GM12801 (cell line): ENCODE measurements around the gene BANF1.
A peak's percentile ranks its signal among the peaks of the same experiment; 100 is the strongest.

Source experiments
- TF ChIP-seq, protein P1 (sequence below): IDR thresholded peaks from one replicate; pipeline ENCODE4 v1.5.1; 2011; ENCODE audit warnings: control low read depth; ENCODE audit not compliant: insufficient read length; ENCODE audit errors: extremely low read depth

BANF1 gene

DNA sequence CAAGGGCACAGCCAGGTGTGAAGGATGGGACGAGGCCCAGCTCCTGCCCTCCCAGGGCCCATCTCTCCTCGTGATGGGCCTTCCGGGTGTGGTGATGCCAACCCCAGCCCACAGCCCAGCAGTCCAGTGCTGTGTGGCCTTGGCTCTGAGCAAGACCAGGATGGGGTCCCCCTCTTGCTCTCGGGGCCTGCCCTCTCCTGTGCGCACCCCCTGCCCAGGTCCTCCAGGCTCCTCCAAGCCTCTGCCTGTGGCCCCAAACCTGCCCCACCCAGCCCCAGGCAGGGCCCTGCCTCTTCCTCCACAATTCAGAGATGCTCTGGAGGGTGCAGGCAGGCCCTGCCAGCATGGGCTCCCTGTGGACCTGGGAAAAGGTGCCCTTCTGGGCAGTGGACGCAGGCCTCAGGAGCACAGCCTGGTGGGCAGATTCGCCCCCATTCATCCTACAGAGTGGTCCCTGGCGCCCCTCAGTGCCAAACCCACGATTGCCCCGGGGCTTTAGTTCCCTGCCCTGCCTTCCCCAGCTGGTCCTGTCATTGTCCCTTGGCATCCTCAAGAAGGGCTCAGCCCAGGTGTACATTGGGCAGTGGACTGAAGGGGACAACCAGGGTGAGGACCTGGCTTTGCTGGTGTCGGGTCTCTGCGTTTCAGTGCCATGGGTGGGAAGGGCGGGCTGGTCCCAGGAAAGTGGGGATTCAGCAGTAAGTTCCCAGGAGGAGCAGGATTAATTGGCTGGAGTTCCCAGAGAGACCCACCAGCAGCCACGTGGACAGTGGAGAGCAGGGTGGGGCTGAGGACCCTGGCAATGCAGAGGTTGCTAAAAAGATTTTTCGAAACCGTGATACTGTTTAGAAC is 20.1 kb upstream of the BANF1 start:
- TF ChIP-seq, protein P1, sequence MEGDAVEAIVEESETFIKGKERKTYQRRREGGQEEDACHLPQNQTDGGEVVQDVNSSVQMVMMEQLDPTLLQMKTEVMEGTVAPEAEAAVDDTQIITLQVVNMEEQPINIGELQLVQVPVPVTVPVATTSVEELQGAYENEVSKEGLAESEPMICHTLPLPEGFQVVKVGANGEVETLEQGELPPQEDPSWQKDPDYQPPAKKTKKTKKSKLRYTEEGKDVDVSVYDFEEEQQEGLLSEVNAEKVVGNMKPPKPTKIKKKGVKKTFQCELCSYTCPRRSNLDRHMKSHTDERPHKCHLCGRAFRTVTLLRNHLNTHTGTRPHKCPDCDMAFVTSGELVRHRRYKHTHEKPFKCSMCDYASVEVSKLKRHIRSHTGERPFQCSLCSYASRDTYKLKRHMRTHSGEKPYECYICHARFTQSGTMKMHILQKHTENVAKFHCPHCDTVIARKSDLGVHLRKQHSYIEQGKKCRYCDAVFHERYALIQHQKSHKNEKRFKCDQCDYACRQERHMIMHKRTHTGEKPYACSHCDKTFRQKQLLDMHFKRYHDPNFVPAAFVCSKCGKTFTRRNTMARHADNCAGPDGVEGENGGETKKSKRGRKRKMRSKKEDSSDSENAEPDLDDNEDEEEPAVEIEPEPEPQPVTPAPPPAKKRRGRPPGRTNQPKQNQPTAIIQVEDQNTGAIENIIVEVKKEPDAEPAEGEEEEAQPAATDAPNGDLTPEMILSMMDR: no peak

DNA sequence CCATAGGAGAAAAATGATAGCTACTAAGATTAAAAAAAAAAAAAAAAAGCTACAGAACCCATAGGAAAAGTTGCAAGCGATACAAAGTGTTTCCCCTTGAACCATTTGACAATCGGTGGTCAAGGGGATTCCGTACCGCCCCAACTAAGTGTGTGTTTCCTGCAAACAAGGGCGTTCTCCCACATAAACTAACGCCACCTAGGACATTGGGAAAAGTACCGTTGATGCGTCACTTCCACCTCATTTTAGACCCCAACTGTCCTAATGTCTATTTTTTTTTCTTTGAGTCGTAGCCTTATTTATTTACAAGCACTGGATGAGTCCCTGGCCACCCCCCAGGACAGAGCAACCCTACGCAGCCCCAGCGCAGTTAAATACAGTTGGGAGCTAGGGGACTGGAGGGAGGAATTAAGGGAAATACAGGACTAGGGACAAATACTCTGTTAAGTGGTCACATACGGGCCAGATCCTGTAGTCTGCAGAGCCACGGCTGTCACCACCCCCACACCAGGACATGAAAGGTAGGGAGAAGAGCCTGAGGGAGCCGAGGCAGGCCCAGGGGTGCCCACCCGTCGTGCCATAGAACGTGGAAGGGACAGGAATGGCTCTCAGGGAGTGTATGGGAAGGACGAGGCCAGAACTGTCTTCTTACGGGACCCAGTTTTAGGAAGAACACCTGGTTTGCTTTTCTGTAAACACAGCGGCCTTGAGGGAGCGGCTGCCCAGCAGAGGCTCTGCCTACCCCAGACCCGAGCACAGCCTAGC is 19.3 kb upstream of the BANF1 start:
- TF ChIP-seq, protein P1: no peak

DNA sequence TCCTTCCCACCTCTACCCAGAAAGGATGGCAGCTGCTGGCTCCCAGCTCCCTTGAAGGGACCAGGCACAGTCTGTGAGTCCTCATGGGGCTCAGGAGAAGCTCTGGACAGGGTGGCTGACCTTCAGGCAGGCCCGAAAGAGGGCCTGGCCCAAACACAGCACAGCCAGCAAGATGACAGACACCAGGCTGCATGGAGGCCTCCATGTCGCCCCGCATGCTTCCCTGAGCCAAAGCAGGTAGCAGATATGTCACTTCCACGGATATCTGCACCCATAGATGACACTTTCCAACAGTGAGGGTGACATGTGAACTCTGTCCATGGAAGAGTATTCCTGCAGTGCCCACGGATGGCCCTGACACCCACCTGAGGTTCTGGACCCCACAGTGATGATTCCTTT is 18.7 kb upstream of the BANF1 start:
- TF ChIP-seq, protein P1: no peak

DNA sequence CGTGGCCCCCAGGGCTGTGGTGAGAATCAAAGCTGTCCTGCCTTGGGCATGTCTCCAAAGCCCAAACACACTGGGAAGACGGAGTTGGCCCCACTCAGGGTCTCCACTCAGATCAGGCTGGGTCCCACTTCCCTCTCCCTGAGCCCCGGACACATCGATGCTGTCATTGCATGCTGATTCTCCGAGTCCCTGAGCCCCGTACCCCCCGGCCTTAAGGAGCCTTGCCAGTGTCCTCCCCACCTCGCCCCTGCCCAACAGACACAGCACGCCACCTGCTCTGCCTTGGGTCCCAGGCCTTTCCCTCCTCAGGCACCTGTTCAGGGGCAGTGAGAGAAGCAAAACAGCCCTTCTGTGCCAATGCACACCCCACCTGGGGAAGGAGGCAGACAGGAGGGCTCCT is 15.0 kb upstream of the BANF1 start:
- TF ChIP-seq, protein P1: no peak

DNA sequence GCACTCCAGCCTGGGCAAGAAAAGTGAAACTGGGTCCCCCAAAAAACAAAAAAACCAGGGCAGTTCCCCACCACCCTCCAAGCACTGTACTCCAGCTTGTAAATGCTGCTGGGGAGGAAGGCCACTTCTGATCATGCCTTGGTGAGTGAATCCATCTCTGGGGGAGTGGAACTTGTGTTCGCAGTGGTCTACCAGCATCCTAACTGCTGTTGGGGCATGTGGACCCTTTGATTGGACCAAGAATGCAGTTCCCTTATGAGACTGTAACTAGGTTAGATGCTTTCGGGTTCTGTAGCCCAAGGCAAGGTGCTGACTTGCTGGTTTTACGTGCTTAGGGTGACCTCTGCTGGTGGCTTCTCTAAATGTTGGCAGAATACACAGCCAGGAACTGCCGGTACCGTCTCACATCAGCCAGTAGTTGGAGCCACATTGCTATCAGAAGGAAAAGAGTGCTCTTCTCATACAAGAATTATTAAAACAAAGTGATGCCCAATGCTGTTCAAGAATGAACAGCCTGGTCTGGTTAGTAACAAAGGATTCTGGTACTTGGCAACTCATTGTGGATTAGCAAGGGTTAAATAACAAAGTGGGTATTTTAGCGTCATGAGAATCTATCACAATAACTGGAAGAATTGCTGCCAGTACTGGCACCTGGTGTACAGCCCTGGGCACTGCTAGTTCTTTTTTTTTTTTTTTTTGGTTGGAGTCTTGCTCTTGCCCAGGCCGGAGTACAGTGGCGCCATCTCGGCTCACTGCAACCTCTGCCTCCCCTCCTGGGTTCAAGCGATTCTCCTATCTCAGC is 13.3 kb upstream of the BANF1 start:
- TF ChIP-seq, protein P1: peak; percentile 100

DNA sequence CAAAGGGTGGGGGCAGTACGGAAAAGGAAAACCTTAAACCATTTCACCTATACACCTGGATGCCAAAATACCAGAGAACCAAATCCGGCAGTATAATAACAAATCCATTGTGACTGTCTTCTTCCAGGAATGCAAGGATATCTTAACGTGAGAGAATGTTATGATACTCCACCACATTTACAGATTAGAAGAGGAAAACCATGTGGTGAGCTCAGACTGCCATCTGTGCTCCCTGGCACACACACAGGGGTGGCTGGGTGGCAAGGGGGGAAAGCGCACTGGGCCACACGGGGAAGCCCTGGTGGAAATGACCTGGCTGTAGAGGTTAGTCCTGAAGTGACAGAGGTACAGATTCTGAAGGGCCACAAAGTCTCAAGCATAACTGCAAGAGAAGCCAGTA is 10.2 kb upstream of the BANF1 start:
- TF ChIP-seq, protein P1: no peak

DNA sequence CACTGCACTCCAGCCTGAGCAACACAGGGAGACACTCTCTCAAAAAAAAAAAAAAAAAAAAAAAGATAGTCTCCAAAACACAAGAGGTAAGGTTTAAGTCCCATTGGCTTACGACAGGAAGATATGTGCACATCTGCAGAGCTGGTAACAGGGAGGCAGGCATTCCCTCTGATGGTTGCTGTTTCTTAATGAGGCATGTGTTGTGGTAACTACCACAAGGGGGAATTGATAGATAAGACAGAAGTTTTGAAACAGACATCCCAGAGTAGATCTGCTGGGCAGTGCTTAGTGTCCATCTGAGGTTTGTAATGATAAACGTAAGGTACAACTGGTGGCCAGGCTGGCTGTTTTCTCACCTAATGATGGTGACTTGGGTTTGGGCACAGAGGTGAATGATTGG is 5.0 kb upstream of the BANF1 start:
- TF ChIP-seq, protein P1: no peak
